Stimulated activated CD4-positive, alpha-beta T cell treated with anti-CD3 and anti-CD28 coated beads, Interleukin-2, amount 100 ng/mL, for 48 hours (primary cell): Measurements from ENCODE around the gene NAA16.
"Not testable (repeated sequence)": the region's sequence is repeated elsewhere in the genome, so short reads cannot be mapped to it uniquely, and the experiment has no call there.

Experiments
- DNase-seq, 2 donors: peaks; one replicate each; pipeline ENCODE4 v3.0.0-alpha.2; 2020

NAA16 gene

DNA sequence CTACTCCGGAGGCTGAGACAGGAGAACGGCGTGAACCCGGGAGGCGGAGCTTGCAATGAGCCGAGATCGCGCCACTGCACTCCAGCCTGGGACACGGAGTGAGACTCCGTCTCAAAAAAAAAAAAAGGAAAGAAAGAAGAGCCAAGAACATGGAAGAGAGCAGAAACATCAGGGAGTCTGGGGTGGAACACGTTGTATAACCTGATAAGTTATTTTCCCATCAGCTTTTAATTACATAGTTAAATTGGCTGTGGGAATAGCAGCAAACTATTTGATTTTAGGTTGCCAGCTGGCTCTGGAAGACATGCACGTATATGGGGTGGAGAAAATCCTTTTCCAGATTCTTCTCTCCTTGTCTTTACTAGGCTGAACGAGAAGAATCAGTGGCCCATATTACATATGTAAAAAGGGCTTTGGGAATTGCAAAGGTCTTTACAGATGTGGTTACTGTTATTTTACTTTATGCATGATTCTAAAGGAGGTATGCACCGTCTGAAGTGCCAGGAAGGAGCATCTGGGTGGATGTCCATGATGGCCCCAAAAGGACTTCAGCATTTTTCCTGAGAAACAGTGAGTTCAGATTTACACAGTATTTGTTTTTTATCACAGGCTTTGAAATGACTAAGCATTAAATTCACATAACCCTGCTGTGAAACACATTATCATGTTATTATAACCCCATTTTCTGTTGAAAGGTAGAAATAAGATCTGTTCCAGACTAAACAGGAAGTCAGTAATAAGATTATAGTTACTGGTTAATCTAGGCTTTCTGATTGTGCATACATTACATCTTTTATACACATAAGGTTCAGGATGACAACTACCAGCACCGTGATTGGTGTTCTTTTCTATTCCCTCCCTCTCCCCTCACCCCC, 4.6 kb upstream of the NAA16 start:
- no peak for DNase-seq

DNA sequence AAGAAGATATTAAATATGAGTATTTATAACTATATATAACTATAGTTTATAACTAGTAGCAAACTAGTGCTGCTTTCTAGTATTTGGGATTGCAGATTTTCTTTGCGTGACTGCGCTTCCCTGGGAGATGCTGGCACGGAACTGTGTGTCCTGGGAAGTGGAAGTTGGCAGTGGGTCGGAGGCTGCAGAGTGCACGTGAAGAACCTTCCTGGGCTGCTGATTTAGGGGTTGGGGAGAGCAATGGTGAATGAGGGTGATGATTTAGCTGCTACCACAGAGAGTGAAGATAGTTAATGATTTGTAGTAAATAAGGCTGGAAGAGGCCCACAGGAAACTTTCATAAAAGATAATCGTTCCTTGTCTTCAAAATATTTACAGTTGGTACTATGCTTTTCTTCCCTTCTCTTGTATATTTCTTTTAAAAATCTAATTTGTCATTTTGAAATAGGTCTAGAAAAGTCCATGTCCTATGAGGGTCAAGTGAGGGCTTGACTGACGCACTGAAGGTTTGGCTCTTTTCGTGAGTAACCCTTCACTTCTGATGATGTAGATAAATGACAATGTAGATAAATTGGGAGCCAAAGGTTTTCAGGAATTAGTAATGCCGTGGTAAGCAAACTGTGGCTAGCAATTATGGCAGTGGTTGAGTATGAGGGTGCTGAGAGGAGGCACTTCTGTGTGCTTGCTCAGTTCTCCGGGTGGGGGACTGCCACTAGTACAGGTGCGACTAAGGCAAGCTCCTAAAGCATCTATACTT, 3.0 kb upstream of the NAA16 start:
- DNase-seq: no peak

DNA sequence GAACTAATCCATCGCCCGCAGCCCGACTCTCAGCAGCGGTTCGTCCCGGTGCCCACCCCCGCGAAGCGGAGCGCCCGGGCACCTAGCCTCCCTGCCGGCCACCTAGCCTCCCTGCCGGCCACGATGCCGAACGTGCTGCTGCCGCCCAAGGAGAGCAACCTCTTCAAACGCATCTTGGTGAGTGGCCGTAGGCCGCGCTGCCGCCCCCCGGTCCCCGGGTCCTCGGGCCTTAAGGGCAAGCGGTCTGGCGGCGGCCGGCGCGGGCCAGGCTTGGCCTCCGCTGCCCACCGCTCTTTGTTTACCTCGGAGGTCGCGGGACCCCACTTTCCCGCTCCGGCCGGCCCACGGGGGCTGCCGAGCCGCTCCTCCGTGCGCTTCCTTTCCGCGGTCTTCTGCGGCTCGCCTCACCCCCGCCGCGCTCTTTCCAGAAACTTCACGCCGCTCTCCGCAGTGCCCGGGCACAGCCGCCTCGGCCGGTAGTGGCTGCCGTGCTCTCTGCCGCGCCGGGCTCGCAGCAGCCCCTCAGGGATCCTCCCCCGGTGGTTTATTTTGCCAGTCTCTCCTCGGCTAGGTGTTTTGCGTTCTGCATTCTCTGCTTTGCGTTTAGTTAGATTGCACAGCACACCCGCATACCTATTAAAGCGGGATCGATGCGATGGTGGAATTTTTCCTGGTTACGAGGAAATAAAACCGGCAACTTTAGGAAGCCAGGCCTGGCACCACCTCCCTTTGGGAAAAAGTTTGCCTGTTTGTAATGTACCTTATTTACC, 524 bp downstream of the NAA16 start:
- DNase-seq: peak; percentile 37 to 51

DNA sequence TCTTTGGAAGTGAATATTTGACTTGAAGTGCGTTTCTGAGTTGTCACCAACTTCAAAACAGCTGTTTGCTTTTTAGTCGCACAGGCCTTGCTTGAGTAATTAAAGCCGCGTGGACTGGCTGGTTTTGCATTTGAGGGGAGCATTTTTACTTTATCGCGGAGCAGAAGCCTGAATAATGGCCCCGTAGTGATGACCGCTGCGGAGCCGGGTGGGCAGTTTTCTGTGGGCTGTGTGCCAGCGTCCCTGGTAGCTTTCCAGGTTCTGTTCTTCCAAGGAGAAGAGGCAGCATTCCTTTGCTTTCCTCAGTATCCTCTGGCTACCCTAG, 1.1 kb downstream of the NAA16 start:
- no peak for DNase-seq

DNA sequence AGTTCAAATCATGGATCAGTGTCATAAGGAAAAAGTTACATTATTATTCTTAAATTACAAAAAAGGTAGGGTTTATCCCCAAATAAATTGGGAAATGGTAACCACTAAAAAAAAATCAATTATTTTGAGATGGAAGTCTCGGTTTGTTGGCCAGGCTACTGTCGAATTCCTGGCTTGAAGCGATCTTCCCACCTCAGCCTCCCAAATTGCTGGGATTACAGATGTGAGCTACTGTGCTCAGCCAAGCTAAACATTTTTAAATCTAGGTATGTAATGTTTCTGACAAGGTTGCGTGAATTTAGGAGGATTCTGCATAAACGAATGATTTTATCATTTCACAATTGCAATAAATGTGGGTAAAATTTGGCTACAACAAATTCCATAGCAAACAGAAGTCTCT, 2.0 kb downstream of the NAA16 start:
- no peak for DNase-seq

DNA sequence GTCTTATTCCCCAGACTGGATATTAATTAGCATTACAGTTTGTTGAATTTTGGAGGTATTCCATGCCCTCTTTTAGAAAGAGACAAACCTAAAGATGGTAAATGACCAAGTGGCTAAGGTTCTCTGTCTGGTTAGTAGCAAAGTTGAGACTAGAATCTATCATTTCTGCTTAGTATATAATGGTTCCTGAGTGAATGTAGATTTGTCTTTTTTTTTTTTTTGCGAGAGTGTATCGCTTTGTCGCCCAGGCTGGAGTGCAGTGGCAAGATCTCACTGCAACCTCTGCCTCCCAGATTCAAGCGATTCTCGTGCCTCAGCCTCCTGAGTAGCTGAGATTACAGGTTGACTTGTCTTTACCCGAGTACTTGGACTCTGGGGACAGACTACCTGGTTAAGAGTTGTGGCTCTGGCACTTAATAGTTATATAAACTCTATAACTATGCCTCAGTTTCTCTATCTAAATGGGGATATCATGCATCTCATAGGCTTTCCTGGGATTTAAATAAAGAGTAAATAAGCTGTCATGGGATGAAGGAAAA, 2.7 kb downstream of the NAA16 start:
- no peak for DNase-seq

DNA sequence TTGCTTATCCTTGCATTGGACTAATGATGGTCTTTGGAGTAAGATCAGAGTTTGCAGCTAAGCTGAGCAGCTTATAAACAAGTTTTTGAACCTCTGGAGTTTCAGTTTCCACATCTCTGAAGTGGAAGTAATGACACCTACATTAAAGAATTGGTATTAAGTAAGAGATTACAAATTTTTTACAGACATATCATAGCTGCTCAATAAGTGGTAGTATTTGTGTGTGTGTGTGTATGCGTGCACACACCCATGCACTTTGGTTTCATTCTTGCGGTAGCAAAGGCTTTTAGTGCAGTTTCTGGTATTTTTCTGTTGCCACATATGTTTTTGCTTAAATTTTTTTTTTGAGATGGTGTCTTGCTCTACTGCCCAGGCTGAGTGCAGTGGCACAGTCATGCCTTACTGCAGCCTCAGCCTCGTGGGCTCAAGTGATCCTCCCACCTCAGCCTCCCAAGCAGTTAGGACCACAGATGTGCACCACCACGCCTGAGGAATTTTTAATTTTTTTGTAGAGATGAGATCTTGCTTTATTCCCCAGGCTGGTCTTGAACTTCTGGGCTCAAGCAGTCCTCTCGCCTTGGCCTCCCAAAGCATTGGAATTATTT, 4.5 kb downstream of the NAA16 start:
- DNase-seq: no peak

DNA sequence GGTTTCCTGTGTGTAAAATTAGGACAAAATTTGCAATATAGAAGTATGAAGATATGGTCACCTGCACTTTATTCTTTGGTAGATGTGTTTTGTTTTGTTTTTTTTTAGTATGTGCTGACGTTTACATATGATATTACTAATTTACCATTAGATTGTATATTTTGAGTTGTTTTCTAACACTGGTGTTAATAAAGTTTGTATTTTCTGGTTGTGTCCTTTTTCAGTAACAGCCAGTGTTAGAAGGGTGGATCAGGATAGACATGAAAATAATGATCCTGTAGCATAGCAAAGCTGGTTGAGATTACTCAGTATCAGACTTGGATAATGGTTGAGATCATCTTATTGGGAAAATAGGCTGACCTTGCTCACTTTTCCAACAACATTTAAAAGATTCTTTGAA, 6.2 kb downstream of the NAA16 start:
- no peak for DNase-seq

DNA sequence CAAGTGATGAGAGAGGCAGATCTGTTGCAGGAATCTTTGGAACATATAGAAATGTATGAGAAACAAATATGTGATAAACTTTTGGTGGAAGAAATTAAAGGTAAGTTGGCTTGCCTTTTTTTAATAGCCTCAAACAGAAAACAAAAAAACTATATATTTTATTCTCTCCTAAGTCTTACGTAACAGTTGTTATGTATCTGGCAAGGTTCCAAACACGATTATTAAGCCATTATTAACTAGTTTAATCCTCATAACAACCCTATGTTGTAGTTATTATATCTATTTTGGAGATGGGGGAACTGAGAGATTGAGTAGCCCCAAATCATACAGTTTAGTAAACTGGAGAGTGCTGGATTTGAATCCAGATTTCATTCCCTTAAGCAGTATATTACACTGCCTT, 14.7 kb downstream of the NAA16 start:
- no peak for DNase-seq

DNA sequence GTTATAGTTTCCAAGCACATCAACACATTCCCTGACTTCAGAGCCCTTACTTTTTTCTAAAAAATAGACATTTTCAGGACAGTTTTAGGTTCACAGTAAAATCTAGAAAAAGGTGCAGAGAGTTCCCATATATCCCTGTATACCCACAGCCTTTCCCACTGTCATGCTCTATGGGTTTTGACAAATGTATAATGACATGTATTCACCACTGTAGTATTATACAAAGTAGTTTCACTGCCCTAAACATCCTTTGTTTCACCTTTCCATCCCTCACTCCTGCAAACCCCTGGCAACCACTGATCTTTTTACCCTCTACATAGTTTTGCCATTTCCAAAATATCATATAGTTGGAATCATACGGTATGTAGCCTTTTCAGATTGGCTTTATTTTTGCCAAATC, 15.6 kb downstream of the NAA16 start:
- DNase-seq: no peak

DNA sequence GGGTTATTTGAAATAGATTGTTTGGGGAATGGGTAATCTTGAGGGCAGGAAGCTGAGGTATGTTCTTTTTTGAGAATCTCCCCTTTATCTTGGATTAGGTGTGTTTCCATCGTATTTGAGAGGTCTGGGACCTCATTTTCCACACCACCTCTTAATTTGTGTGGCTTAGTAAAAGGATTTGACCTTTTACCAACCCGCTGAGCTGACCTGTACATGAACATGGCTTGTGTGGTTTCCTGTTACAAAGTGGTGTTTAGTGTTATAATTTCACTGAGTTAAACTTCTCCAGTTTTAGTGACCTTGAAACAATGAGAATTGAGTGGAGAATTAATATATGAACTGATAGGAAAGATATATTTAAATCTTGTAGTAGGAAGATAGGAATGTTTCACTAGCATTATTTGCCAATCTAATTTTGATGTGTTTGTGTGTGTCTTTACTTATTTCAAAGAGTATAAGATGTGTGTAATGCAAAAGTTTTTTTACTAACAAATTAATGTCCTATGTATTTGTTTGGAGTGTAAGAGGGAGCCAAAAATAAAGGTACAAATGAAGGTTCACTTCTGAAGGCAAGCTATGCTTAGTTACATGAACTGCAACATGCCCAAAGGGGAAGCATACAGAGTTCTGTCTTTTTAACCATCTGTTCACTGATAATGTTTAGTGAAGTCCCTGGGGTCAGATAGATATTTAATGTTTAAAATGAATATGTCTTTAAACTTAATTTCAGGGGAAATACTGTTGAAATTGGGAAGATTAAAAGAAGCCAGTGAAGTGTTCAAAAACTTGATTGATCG, 17.1 kb downstream of the NAA16 start:
- no peak for DNase-seq

DNA sequence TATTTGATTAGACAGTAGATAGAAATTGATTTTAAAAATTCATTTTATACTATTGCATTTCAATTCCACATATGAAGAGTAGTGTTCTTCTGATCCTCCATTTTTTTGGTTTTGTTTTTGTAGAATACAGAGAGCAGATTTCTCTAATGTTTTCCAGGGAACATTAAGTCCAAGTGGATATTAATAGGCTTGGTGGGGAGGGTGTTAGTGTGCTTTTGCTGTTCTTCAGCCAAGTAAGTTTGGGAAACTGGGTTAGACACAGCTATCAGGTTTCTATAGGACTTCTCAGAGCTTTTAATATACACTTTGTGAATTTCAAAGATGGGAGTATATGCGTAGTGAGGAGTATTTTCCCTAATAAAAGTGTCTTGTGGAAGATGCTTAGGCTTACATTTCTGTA, 21.8 kb downstream of the NAA16 start:
- no peak for DNase-seq

DNA sequence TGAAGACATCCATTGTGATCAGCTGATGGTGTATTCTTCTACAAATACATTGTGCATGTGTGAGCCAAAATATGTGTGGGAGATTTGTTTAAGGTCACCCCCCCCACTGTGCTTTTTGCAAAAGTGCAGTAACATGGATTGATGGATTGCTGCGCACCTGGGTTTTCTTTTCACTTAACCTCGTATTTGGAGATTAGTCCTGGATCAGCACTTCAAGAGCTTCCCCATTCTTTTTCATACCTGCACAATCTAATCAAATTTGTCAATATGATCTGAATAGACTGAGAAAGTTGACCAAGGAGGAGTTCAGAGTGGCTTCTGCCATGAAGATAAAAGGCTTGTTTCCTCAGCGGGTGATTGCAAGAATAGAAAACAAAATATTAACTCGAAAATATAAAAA, 23.7 kb downstream of the NAA16 start:
- DNase-seq: no peak

DNA sequence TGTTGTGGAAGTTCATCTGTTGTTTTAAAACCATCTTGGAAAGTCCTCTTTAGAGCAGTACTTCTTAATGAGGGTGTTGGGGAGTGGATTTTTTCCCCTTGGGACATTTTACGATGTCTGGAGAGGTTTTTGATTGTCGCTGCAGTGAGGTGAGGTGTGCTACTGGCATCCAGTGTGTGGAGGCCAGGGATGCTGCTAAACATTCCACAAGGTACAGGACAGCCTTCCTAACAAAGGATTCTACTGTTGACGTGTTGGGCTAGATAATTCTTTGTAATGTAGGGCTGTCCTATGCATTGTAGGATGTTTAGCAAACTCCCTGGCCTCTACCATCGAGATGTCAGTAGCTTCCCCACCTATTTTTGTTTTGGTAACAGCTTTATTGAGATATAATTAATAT, 33.3 kb downstream of the NAA16 start:
- DNase-seq: no peak

DNA sequence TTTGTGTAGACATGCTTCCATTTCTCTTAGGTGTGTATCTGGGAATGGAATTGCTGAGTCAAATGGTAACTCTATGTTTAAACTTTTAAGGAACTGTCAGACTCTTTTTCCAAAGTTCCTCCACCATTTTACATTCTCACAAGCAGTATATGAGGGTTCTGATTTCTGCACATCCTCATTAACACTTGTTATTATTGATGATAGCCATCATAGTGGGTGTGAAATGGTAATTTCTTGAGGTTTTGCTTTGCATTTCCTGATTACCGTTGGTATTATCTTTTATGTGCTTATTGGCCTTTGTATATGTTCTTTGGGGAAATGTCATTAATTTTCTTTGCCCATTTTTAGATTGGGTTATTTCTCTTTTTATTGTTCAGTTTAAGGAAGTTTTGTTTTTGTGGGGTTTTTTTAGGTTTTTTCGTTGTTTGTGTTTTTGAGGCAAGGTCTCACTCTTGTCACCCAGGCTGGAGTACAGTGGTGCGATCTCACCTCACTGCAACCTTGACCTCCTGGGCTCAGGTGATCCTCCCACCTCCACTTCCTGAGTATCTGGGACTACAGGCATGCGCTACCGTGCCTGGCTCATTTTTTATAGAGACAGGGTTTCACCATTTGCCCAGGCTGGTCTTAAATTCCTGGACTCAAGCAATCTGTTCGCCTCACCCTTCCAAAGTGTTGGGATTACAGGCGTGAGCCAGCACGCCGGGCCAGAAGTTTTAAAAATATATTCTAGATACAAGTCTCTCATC, 34.3 kb downstream of the NAA16 start:
- no peak for DNase-seq

DNA sequence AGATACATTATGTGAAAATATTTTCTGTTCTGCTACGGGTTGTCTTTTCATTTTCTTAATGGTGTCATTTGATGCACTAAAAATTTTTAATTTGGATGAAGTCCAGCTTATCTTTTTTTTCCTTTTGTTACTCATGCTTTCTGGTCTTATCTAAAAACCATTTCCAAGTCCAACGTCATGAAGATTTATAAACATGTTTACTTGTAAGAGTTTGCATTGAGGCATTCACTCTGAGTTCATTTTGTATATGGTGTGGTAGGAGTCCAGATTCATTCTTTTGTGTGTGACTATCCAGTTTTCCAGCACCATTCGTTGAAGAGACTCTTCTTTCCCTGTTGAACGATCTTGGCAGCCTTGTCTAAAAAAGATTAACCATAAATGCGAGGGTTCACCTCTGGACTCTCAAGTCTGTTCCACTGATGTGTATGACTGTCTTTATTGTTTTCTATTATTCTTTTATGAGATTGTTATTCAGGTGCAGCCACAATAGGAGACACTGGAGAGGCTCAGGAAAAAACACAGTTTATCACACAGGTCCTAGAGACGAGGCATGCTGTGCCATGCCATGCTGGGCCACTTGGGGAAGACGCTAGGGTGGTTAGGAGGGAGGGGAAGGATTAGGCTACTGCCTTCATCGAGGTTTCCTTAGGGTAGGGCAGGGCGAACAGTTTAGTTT, 35.0 kb downstream of the NAA16 start:
- no peak for DNase-seq

DNA sequence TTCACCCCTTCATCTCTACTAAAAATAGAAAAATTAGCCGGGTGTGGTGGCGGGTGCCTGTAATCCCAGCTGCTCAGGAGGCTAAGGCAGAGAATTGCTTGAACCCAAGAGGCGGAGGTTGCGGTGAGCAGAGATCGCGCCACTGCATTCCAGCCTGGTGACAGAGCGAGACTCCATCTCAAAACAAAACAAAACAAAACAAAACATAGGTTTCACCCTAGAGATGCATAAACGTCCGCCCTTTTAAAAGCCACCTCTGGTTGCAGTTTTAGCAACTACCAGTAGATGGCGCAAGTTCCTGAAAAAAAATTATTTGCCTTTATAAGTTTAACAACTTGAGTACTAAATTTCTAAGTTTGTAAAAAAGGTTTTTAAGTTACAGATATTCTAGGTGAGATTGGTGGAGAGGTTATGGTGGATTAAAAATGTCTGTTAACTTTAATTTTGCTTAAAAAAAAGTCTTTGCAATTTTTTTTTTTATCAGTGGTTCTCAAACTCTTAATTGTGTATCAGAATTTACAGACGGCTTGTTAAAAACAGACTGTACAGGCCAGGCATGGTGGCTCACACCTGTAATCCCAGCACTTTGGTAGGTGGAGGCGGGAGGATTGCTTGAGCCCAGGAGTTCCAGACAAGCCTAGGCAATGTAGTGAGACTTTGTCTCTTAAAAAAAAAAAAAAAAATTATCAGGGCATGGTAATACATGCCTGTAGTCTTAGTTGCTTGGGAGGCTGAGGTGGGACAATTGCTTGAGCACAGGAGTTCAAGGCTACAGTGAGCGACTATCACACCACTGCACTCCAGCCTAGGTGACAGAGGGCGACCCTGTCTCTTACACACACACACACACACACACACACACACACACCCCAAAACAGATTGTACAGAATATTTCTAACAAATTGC, 42.1 kb downstream of the NAA16 start:
- peak; percentile 36 to 37 for DNase-seq

DNA sequence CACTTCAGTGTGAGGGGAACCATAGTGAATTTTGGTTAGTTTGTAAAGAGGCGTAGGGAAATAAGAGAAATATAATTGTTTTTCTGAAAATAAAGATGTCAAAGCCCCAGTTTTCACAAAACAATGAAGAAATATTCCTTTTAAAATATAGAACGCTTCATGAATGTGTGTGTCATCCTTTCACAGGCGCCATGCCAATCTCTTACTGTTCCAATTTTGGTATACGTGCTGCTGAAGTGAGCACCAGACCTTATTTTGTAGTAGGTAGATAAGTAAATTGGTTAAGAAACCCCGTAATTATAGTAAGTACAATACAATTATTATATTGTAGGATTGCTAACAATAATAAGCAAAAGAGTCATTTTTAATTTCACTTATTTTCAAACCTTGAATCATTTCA, 43.3 kb downstream of the NAA16 start:
- DNase-seq: no peak

DNA sequence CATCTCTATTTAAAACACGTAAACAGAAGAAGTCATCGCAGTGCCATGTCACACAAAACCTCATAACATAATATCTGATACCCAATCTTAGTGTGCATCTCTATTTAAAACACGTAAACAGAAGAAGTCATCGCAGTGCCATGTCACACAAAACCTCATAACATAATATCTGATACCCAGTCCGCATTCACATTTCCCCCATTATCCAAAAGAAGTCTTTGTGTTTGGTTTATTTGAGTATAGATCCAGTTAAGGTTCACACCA, 45.2 kb downstream of the NAA16 start:
- DNase-seq: not testable (repeated sequence)

DNA sequence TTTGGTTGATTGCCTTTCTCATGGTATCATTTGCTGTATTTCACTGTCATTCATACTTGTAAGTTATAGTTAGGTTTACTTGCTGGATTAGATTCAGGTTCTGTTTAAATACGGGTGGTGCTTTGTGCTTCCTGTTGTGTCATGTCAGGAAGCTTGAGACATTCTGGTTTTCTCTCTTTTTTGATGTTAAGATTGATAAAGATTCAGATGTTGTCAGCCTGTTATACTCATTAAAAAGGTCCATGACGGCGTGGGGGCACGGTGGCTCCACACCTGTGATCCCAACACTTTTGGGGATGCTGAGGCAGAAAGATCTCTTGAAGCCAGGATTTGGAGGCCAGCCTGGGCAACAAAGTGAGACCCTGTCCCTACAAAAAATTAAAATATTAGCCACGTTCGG, 45.7 kb downstream of the NAA16 start:
- no peak for DNase-seq
